Activated B cell treated with CpG ODN at 0.5 μM for 24 hours (primary cell): ENCODE measurements around the gene SLC35B2. TPM values are rescaled to one million over a fixed set of nuclear protein-coding genes. Genes with fewer than 3 reads are reported as not detected.

Source experiments
- ATAC-seq: fragments of 200-7000 bp; cut with Tn5 transposase; one replicate; pipeline ENCODE4 v1.10.0; 2021; ENCODE audit warnings: low read depth, mild to moderate bottlenecking, moderate library complexity
- CTCF ChIA-PET: fragments of 350-600 bp; sonication (Branson Sonifier 250); formaldehyde crosslinking; loops from one replicate; lab custom pipeline; 2021; ENCODE audit warnings: antibody characterized with exemption; lab: Charles Lee
- POLR2A ChIA-PET: fragments of 350-600 bp; sonication (Branson Sonifier 250); formaldehyde crosslinking; loops from one replicate; lab custom pipeline; 2021; ENCODE audit warnings: antibody characterized with exemption; lab: Charles Lee
- DNase-seq: peaks from one replicate; pipeline ENCODE4 v3.0.0; 2022
- H3K27ac Mint-ChIP-seq: one replicate; pipeline ENCODE4 v1.8.0; 2020; ENCODE audit warnings: mixed read lengths
- H3K27me3 Mint-ChIP-seq: one replicate; pipeline ENCODE4 v1.8.0; 2021; ENCODE audit warnings: mixed read lengths
- H3K36me3 Mint-ChIP-seq: one replicate; pipeline ENCODE4 v1.8.0; 2021; ENCODE audit warnings: low read depth, mixed read lengths
- H3K4me1 Mint-ChIP-seq: one replicate; pipeline ENCODE4 v1.8.0; 2021; ENCODE audit warnings: mixed read lengths
- H3K4me3 Mint-ChIP-seq: one replicate; pipeline ENCODE4 v1.8.0; 2020; ENCODE audit warnings: mild to moderate bottlenecking, mixed read lengths
- H3K9me3 Mint-ChIP-seq: one replicate; pipeline ENCODE4 v1.8.0; 2020; ENCODE audit warnings: mixed read lengths
- intact Hi-C: fragments of 100-400 bp; cut with micrococcal nuclease; formaldehyde crosslinking; loops from one replicate; pipeline ENCODE4 v1.15.1; 2024
- total RNA-seq: library from RNA; stranded (reverse); gene quantifications from 2 replicates; pipeline ENCODE4 v1.2.3, GENCODE V29; 2022
- TF ChIP-seq, protein P1 (sequence below): fragments of 200-600 bp; IDR thresholded peaks from one replicate; pipeline ENCODE4 v1.8.0; 2022; ENCODE audit warnings: antibody characterized with exemption, mild to moderate bottlenecking

The SLC35B2 gene
- total RNA-seq, 1 donor from 2014 or later: 29.1 TPM

DNA sequence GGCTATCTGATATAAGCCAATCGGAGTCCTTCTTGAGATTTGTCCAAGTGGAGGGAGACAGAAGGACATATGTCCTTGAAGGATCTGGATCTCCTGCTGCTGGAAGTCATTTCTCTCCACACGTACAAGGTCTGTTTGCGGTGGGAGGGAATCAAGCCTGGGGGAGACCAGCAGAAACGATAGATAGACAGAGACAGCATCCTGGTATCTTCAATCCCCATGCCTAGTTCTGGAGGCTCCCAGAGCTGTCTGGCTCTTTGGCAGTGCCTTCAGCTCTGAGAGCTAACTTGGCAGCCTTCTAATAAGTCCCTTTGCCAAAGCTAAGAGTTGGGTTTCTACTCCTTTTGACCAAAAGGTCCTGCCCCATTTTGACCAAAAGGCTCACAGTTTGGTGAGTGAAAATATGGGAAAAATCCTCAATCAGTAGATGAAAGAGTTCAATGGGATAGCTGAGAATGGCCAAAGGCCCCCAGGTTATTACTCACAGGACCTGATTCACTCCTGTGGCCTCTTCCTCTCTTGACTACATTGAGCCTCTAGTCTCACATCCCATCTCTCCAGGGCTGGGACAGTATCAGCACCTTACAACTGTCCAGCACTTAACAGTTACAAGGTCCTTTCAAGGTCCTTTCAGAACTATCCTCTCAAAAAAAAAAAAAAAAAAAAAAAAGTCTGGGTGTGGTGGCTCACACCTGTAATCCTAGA, 35.5 kb upstream of the SLC35B2 start:
- CTCF ChIA-PET: no interaction called here
- peaks cover 12% of the 10 kb centered on the region for H3K4me1 Mint-ChIP-seq
- DNase-seq (no peak), ATAC-seq (no peak)
- intact Hi-C loops: no loop called here
- no peak overlapping the region for H3K27ac Mint-ChIP-seq
- H3K36me3 Mint-ChIP-seq: no peaks in the 10 kb centered on the region
- TF ChIP-seq, protein P1, sequence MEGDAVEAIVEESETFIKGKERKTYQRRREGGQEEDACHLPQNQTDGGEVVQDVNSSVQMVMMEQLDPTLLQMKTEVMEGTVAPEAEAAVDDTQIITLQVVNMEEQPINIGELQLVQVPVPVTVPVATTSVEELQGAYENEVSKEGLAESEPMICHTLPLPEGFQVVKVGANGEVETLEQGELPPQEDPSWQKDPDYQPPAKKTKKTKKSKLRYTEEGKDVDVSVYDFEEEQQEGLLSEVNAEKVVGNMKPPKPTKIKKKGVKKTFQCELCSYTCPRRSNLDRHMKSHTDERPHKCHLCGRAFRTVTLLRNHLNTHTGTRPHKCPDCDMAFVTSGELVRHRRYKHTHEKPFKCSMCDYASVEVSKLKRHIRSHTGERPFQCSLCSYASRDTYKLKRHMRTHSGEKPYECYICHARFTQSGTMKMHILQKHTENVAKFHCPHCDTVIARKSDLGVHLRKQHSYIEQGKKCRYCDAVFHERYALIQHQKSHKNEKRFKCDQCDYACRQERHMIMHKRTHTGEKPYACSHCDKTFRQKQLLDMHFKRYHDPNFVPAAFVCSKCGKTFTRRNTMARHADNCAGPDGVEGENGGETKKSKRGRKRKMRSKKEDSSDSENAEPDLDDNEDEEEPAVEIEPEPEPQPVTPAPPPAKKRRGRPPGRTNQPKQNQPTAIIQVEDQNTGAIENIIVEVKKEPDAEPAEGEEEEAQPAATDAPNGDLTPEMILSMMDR: no peak
- H3K9me3 Mint-ChIP-seq: no peaks in the 10 kb centered on the region
- POLR2A ChIA-PET: interaction anchor here (0.7 kb wide), 1 partner anchor 17 kb away, joined by 5 read pairs; no protein-coding TSS in a partner anchor
- no peak overlapping the region for H3K4me3 Mint-ChIP-seq
- peaks cover 66% of the 10 kb centered on the region for H3K27me3 Mint-ChIP-seq

DNA sequence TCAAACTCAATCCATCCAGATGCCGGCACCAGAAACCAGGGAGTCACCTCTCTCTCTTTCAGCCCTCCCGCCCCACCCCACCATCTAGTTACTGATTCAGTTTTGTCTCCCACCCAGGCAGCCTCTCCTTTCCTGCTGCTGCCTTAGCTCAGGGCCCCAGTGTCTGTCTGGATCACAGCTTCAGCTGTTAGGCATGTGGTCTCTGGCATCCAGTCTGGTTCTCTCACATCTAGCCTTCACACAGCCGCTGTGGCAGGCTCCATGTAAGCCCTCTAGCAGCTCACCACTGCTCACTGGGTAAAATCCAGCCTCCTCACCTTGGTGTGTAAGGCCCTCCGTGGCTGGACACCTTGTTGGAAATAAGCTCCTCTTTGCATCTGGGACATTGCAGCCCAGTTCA, 34.5 kb upstream of the SLC35B2 start:
- DNase-seq (no peak), ATAC-seq (no peak)
- Mint-ChIP-seq H3K4me1 (peaks cover 6% of the 10 kb centered on the region), H3K9me3 (no peaks in the 10 kb centered on the region), H3K27ac (no peak overlapping the region), H3K27me3 (peaks cover 72% of the 10 kb centered on the region), H3K36me3 (no peaks in the 10 kb centered on the region), H3K4me3 (no peak overlapping the region)
- intact Hi-C loops: no loop called here
- CTCF ChIA-PET: no interaction called here
- TF ChIP-seq, protein P1: no peak
- POLR2A ChIA-PET: no interaction called here

DNA sequence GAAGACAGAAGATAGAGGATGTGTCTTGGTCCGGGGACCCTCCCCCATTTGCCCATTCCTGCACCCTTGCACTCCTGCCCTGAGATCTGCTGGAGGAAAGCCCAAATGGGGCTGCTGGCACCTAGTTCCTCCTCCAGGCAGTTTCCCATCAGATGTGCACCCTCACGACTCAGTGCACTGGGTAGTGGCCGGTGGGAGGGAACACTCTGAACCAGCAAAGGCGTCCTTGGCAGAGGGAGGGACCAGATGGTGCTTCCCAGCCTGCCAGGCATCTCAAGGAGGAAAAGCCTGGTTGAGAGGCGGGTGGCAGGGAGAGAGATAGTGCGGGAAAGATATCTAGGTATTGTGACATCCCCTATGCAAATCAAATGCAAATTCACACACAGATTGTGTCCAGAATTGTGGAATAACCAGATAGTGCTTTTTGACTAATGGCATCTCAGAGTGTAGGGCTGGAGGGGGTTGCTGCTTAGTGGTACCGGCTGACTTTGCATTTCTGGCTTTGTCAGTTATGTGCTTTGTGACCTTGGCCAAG, 32.5 kb upstream of the SLC35B2 start:
- intact Hi-C loops: no loop called here
- ChIA-PET CTCF (no interaction called here), POLR2A (no interaction called here)
- no peak for ATAC-seq
- no peaks in the 10 kb centered on the region for H3K9me3 Mint-ChIP-seq
- DNase-seq: no peak
- TF ChIP-seq, protein P1: no peak
- H3K27ac Mint-ChIP-seq: no peak overlapping the region
- no peaks in the 10 kb centered on the region for H3K36me3 Mint-ChIP-seq
- H3K4me1 Mint-ChIP-seq: no peaks in the 10 kb centered on the region
- H3K4me3 Mint-ChIP-seq: no peak overlapping the region
- peaks cover 63% of the 10 kb centered on the region for H3K27me3 Mint-ChIP-seq

DNA sequence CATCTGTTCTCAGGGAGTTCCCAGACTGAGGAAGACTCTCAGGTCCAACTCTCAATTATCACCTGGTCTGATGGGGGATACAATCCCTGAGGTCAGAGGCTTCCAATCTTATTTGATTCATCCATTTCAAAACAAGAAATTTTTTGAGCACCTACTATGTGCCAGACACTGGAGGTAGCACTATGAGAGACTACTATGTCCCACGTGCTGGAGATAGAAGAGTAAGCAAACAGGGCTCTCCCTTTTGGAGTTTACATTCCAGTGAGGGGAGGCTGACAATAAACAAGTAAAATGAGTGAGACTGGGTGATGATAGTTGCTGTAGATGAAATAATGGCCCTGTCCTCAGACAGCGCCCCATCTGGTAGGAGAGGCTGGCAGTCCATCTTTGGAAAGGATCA, 29.4 kb upstream of the SLC35B2 start:
- ChIA-PET POLR2A (no interaction called here), CTCF (no interaction called here)
- DNase-seq (no peak), ATAC-seq (no peak)
- TF ChIP-seq, protein P1: no peak
- Mint-ChIP-seq H3K27me3 (peaks cover 59% of the 10 kb centered on the region), H3K4me1 (no peaks in the 10 kb centered on the region), H3K27ac (no peak overlapping the region), H3K9me3 (no peaks in the 10 kb centered on the region), H3K36me3 (no peaks in the 10 kb centered on the region), H3K4me3 (no peak overlapping the region)
- intact Hi-C loops: no loop called here

DNA sequence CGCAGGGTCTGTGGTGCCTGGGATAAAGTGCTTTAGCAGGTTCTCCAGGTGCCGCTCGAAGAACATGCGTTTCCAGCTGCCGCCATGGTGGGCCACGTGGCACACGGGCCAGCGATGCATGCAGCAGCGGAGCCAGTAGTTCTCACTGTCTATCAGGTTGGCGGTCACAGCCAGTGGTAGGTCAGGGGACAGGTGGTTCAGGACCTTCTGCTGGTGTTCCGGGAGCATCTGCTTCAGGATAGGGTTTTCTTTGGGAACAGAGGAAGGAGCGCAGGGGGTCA, 28.9 kb upstream of the SLC35B2 start:
- no peaks in the 10 kb centered on the region for H3K9me3 Mint-ChIP-seq
- H3K4me1 Mint-ChIP-seq: no peaks in the 10 kb centered on the region
- TF ChIP-seq, protein P1: no peak
- no peaks in the 10 kb centered on the region for H3K36me3 Mint-ChIP-seq
- ATAC-seq (no peak), DNase-seq (no peak)
- CTCF ChIA-PET: no interaction called here
- intact Hi-C loops: no loop called here
- H3K27me3 Mint-ChIP-seq: peaks cover 56% of the 10 kb centered on the region
- H3K27ac Mint-ChIP-seq: no peak overlapping the region
- POLR2A ChIA-PET: no interaction called here
- no peak overlapping the region for H3K4me3 Mint-ChIP-seq
